Measurements from ENCODE around the gene CDKN2D.
"Not testable (repeated sequence)": the region's sequence is repeated elsewhere in the genome, so short reads cannot be mapped to it uniquely, and the experiment has no call there.

The CDKN2D gene

DNA sequence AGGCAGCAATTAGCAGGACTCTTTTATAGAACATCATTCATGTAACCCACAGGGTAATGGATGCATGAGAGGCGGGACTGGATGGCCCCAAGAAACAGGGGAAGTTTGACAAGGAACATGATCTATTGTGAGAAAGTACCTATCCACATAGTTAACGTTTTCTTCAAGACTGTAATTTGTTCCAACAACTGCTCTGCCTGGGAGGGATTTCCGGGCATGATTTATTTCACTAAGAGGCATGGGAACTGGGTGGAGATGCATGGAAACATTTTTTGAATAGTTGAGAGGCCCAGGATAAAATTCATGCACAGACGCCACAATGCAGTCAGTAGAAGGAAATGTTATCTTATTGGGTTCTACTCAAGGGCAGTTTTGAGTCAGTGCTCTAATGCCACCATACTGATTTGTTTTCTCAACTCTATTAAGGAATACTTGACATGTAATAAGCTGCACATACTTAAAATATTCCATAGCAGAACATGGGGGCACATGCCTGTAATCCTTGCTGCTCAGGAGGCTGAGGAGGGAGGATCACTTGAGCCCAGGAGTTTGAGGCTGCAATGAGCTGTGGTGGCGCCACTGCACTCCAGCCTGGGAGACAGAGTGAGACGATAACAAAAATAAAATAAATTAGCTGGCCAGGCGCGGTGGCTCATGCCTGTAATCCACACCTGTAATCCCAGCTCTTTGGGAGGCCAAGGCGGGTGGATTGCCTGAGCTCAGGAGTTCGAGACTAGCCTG lies 35.0 kb downstream of the CDKN2D start:
- TF ChIP-seq, protein P1, sequence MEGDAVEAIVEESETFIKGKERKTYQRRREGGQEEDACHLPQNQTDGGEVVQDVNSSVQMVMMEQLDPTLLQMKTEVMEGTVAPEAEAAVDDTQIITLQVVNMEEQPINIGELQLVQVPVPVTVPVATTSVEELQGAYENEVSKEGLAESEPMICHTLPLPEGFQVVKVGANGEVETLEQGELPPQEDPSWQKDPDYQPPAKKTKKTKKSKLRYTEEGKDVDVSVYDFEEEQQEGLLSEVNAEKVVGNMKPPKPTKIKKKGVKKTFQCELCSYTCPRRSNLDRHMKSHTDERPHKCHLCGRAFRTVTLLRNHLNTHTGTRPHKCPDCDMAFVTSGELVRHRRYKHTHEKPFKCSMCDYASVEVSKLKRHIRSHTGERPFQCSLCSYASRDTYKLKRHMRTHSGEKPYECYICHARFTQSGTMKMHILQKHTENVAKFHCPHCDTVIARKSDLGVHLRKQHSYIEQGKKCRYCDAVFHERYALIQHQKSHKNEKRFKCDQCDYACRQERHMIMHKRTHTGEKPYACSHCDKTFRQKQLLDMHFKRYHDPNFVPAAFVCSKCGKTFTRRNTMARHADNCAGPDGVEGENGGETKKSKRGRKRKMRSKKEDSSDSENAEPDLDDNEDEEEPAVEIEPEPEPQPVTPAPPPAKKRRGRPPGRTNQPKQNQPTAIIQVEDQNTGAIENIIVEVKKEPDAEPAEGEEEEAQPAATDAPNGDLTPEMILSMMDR (IDR thresholded peaks at IDR 0.05; ENCODE audit: low read depth, low read length), result no peak
- no peak overlapping the region for H3K4me3 ChIP-seq (ENCODE audit: low read depth, low read length)

- TF ChIP-seq, protein P1 (IDR thresholded peaks at IDR 0.05; ENCODE audit: low read depth, low read length), result no peak
- no peak overlapping the region for H3K4me3 ChIP-seq (ENCODE audit: low read depth, low read length)
These were observed 36.3 kb downstream of the CDKN2D start for GRCh38 chr19:10532457-10532856.

GRCh38 chr19:10526887-10527286 lies 41.9 kb downstream of the CDKN2D start:
- not testable (repeated sequence) for H3K4me3 ChIP-seq (ENCODE audit: low read depth, low read length)

DNA sequence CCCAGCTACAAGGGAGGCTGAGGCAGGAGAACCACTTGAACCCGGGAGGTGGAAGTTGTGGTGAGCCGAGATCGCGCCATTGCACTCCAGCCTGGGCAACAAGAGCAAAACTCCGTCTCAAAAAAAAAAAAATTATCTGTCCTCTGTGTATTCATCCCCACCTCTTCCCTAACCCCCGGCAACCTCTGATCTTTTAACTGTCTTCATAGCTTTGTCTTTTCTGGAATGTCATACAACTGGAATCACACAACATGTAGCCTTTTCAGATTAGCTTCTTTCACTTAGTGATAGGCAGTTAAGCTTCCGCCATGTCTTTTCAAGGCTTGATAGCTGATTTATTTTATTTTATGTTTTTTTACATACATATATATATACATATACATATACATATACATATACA lies 43.1 kb downstream of the CDKN2D start:
- H3K4me3 ChIP-seq (ENCODE audit: low read depth, low read length), result no peak overlapping the region
- TF ChIP-seq, protein P1 (IDR thresholded peaks at IDR 0.05; ENCODE audit: low read depth, low read length), result no peak

GRCh38 chr19:10523135-10523636 lies 45.6 kb downstream of the CDKN2D start:
- TF ChIP-seq, protein P1 (IDR thresholded peaks at IDR 0.05; ENCODE audit: low read depth, low read length), result no peak

GRCh38 chr19:10521461-10522171 lies 47.2 kb downstream of the CDKN2D start:
- H3K4me3 ChIP-seq (ENCODE audit: low read depth, low read length), result no peak overlapping the region
- TF ChIP-seq, protein P1 (IDR thresholded peaks at IDR 0.05; ENCODE audit: low read depth, low read length), result no peak

More at GRCh38 chr19:10523135-10523636, 45.6 kb downstream of the CDKN2D start:
- H3K4me3 ChIP-seq (ENCODE audit: low read depth, low read length), result no peak overlapping the region

- TF ChIP-seq, protein P1 (IDR thresholded peaks at IDR 0.05; ENCODE audit: low read depth, low read length), result no peak
- H3K4me3 ChIP-seq (ENCODE audit: low read depth, low read length), result no peak overlapping the region
These were observed 48.0 kb downstream of the CDKN2D start for GRCh38 chr19:10520652-10521318.
